ENCODE measurements around the gene TPO. TPM values are rescaled to one million over a fixed set of nuclear protein-coding genes. Genes with fewer than 3 reads are reported as not detected.

TPO gene
- total RNA-seq, 1 experiment from 2014 or later: not detected

- peaks cover 6 to 10% of the 10 kb centered on the region in 2 experiments for H3K9me3 Mint-ChIP-seq
- 100% methylated on average over 2 of the region's 32 CpGs for WGBS (ENCODE audit: extremely low coverage, insufficient read length, low lambda C conversion rate)
These were observed 150.0 kb downstream of the TPO start for GRCh38 chr2:1563084-1563857.

More at GRCh38 chr2:1563084-1563857, 150.0 kb downstream of the TPO start:
- H3K56ac ChIP-seq (ENCODE audit: insufficient read length, low read depth, low read length): no peak overlapping the region
- H3K14ac ChIP-seq (ENCODE audit: insufficient read depth, low read length): no peak overlapping the region
- H2BK120ac ChIP-seq (ENCODE audit: low read depth, low read length, poor library complexity, severe bottlenecking): no peak overlapping the region
- no peaks in the 10 kb centered on the region for H3K23me2 ChIP-seq (ENCODE audit: insufficient read length, low read depth, low read length, poor library complexity, severe bottlenecking)
- no peak overlapping the region for H3K4ac ChIP-seq (ENCODE audit: low read depth, low read length)
- no peak overlapping the region for H3K18ac ChIP-seq (ENCODE audit: insufficient read length, low read depth, low read length)
- TF ChIP-seq, protein P1, sequence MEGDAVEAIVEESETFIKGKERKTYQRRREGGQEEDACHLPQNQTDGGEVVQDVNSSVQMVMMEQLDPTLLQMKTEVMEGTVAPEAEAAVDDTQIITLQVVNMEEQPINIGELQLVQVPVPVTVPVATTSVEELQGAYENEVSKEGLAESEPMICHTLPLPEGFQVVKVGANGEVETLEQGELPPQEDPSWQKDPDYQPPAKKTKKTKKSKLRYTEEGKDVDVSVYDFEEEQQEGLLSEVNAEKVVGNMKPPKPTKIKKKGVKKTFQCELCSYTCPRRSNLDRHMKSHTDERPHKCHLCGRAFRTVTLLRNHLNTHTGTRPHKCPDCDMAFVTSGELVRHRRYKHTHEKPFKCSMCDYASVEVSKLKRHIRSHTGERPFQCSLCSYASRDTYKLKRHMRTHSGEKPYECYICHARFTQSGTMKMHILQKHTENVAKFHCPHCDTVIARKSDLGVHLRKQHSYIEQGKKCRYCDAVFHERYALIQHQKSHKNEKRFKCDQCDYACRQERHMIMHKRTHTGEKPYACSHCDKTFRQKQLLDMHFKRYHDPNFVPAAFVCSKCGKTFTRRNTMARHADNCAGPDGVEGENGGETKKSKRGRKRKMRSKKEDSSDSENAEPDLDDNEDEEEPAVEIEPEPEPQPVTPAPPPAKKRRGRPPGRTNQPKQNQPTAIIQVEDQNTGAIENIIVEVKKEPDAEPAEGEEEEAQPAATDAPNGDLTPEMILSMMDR (conservative IDR thresholded peaks at IDR 0.05): no peak
- Mint-ChIP-seq H3K27me3 (ENCODE audit: low read depth) (no peaks in the 10 kb centered on the region; the same call in 1 of the 2 replicates), H3K36me3 (ENCODE audit: insufficient read depth in 1 of 3, low read depth in 3 of 3) (peaks cover 4 to 11% (median 9%) of the 10 kb centered on the region in 3 experiments), H3K4me1 (peaks cover 0 to 15% of the 10 kb centered on the region in 2 experiments; a peak in 3 of 4 replicates), H3K4me3 (peak overlapping the region in 1 of 2 experiments; percentile 26; a peak in 1 of 5 replicates), H3K27ac (no peak overlapping the region)
- H2BK5ac ChIP-seq (ENCODE audit: insufficient read length, low read length): no peak overlapping the region
- H2AK5ac ChIP-seq (ENCODE audit: insufficient read length, low read length): no peak overlapping the region
- no peak overlapping the region for H3K23ac ChIP-seq (ENCODE audit: insufficient read length, low read depth, low read length)
- no peak overlapping the region for H4K5ac ChIP-seq (ENCODE audit: insufficient read length, low read depth, low read length)
- no peak overlapping the region for H2AFZ ChIP-seq (ENCODE audit: low read length)
- no peaks in the 10 kb centered on the region for H4K20me1 ChIP-seq (ENCODE audit: control insufficient read depth, insufficient read depth, insufficient read length)
- H3K4me1 ChIP-seq (ENCODE audit: insufficient read depth, low read length): no peaks in the 10 kb centered on the region
- H3K79me2 ChIP-seq (ENCODE audit: insufficient read depth, low read length): no peaks in the 10 kb centered on the region
- H3K9ac ChIP-seq (ENCODE audit: extremely low read depth, insufficient read length, low read length): no peak overlapping the region
- H2BK20ac ChIP-seq (ENCODE audit: low read depth, low read length, poor library complexity, severe bottlenecking): no peak overlapping the region
- H3K27ac ChIP-seq (ENCODE audit: insufficient read length, low read depth, low read length): no peak overlapping the region
- DNase-seq: no peak
- no peaks in the 10 kb centered on the region for H3K27me3 ChIP-seq (ENCODE audit: insufficient read depth, low read length)
- no peaks in the 10 kb centered on the region for H3K79me1 ChIP-seq (ENCODE audit: insufficient read depth, low read depth, low read length, poor library complexity, severe bottlenecking)
- no peak overlapping the region for H3K4me2 ChIP-seq (ENCODE audit: insufficient read depth, insufficient read length, low read length)
- no peak overlapping the region for H2BK15ac ChIP-seq (ENCODE audit: low read depth, low read length)
- no peak overlapping the region for H3T11ph ChIP-seq (ENCODE audit: low read length)
- no peak overlapping the region for H4K8ac ChIP-seq (replicated peaks; ENCODE audit: insufficient read length, low read depth, low read length)
- no peaks in the 10 kb centered on the region for H3K9me3 ChIP-seq (ENCODE audit: control insufficient read depth, low read depth, low read length)
- H4K91ac ChIP-seq (ENCODE audit: insufficient read length, low read depth, low read length): no peak overlapping the region
- no peak overlapping the region for H2BK12ac ChIP-seq (ENCODE audit: insufficient read length, low read depth, low read length)

Measured in H9 (cell line).